IPS-20b (cell line): Measurements from ENCODE around the gene SEMA7A.
"Not testable (repeated sequence)": the region's sequence is repeated elsewhere in the genome, so short reads cannot be mapped to it uniquely, and the experiment has no call there.

Source experiments
- H3K27ac ChIP-seq: one replicate; pipeline ENCODE4 v1.5.1; 2013; ENCODE audit warnings: low read length
- H3K27me3 ChIP-seq: 2 replicates; pipeline ENCODE4 v1.6.1; 2013; ENCODE audit warnings: mild to moderate bottlenecking, low read length, inconsistent platforms; ENCODE audit not compliant: insufficient read depth
- H3K36me3 ChIP-seq: 2 replicates; pipeline ENCODE4 v1.6.1; 2013; ENCODE audit warnings: low read depth, mild to moderate bottlenecking, inconsistent platforms, low read length, moderate library complexity; ENCODE audit not compliant: insufficient read depth
- H3K4me1 ChIP-seq: 2 replicates; pipeline ENCODE4 v1.6.1; 2013; ENCODE audit warnings: mild to moderate bottlenecking, control low read depth, inconsistent platforms, low read length, moderate library complexity; ENCODE audit not compliant: insufficient read depth
- H3K4me3 ChIP-seq: 2 replicates; pipeline ENCODE4 v1.5.1; 2013; ENCODE audit warnings: mild to moderate bottlenecking, low read length, inconsistent platforms
- H3K9ac ChIP-seq: 2 replicates; pipeline ENCODE4 v1.6.1; 2013; ENCODE audit warnings: low read depth, mild to moderate bottlenecking, inconsistent platforms, low read length, moderate library complexity
- H3K9me3 ChIP-seq: 2 replicates; pipeline ENCODE4 v1.6.1; 2013; ENCODE audit warnings: mild to moderate bottlenecking, low read depth, low read length, inconsistent platforms; ENCODE audit not compliant: insufficient read depth

SEMA7A gene

GRCh38 chr15:74460871-74461846 lies 27.4 kb upstream of the SEMA7A start, which contains the start of gene UBL7:
Gene UBL7, minus strand, starts transcription at chr15:74461160. Its CDS starts 2,293 bp downstream, at chr15:74458867.
- Histone ChIP-seq H3K36me3 (peaks cover 15% of the 10 kb centered on the region), H3K9me3 (no peaks in the 10 kb centered on the region), H3K4me1 (0 out of 2 replicates have a peak, but pooled peaks cover 9% of the 10 kb centered on the region), H3K27me3 (no peaks in the 10 kb centered on the region), H3K4me3 (peak within 1 kb of the TSS; percentile 82), H3K9ac (peak within 1 kb of the TSS; percentile 86), H3K27ac (peak within 1 kb of the TSS; percentile 43)

DNA sequence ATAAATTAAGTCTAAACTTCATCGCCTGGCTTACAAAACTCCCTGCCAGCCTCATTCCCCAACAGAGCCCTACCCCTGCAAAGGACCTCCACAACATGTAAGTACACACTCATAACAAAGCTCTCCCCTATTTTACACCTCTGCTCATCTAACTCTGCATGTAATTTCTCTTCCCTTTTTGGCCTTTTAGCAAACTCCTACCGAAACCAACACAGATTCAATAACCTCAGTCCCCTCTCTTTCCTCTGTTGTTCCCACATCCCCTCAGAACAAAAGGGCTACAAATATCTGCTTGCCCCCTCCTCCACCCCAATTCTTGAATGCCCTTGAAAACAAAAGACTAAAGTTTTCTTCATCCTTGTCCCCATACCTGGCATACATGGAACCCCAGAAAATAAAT lies 26.5 kb upstream of the SEMA7A start:
- 0 out of 2 replicates have a peak, but pooled peaks cover 9% of the 10 kb centered on the region for H3K4me1 ChIP-seq
- H3K9me3 ChIP-seq: no peaks in the 10 kb centered on the region
- H3K4me3 ChIP-seq: peak overlapping the region; percentile 82
- H3K27me3 ChIP-seq: no peaks in the 10 kb centered on the region
- H3K27ac ChIP-seq: peak overlapping the region; percentile 26
- peak overlapping the region; percentile 86 for H3K9ac ChIP-seq
- H3K36me3 ChIP-seq: peaks cover 13% of the 10 kb centered on the region

- H3K9ac ChIP-seq: peak overlapping the region; percentile 86; the same call in 1 of the 2 replicates
- H3K36me3 ChIP-seq: peaks cover 17% of the 10 kb centered on the region
- not testable (repeated sequence) for H3K27me3 ChIP-seq, H3K9me3 ChIP-seq, H3K4me3 ChIP-seq, H3K27ac ChIP-seq, H3K4me1 ChIP-seq
These were observed 26.0 kb upstream of the SEMA7A start for GRCh38 chr15:74459798-74460197.

DNA sequence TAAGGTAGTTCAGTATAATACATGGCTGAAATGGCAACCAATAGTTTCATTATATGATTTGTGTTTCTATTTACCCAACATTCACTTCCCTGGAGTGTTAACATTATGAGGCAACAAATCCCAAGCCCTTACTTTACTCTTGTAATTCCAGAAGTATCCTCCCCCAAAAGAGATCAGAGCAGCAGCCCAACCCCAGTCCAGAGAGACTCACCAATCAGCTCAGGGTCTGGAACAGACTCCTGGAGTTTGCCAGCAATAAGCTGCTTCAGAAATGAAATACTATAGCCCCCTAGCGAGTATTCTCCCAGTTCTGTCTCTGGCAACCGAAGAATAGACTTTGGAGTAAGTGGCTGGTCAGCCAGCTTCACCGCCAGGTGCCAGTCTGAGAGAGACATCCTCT lies 24.7 kb upstream of the SEMA7A start:
- peaks cover 11% of the 10 kb centered on the region; the same call in 1 of the 2 replicates for H3K4me1 ChIP-seq
- no peak overlapping the region for H3K4me3 ChIP-seq
- peaks cover 19% of the 10 kb centered on the region for H3K36me3 ChIP-seq
- H3K9me3 ChIP-seq: no peaks in the 10 kb centered on the region
- no peaks in the 10 kb centered on the region for H3K27me3 ChIP-seq
- no peak overlapping the region for H3K27ac ChIP-seq
- no peak overlapping the region for H3K9ac ChIP-seq

GRCh38 chr15:74457036-74457435 lies 23.3 kb upstream of the SEMA7A start:
- not testable (repeated sequence) for H3K9me3 ChIP-seq, H3K4me3 ChIP-seq, H3K4me1 ChIP-seq, H3K9ac ChIP-seq, H3K27me3 ChIP-seq, H3K27ac ChIP-seq
- peaks cover 27% of the 10 kb centered on the region for H3K36me3 ChIP-seq

GRCh38 chr15:74454764-74455500 lies 21.2 kb upstream of the SEMA7A start:
- H3K27me3 ChIP-seq: no peaks in the 10 kb centered on the region
- H3K4me3 ChIP-seq: no peak overlapping the region
- no peaks in the 10 kb centered on the region for H3K9me3 ChIP-seq
- peaks cover 3% of the 10 kb centered on the region; the same call in 1 of the 2 replicates for H3K4me1 ChIP-seq
- no peak overlapping the region for H3K9ac ChIP-seq
- no peak overlapping the region for H3K27ac ChIP-seq
- H3K36me3 ChIP-seq: peaks cover 42% of the 10 kb centered on the region

- Histone ChIP-seq H3K9ac (no peak overlapping the region), H3K4me1 (peaks cover 3% of the 10 kb centered on the region; the same call in 1 of the 2 replicates), H3K36me3 (peaks cover 50% of the 10 kb centered on the region), H3K27me3 (no peaks in the 10 kb centered on the region), H3K9me3 (no peaks in the 10 kb centered on the region), H3K27ac (no peak overlapping the region), H3K4me3 (no peak overlapping the region)
These were observed 20.4 kb upstream of the SEMA7A start for GRCh38 chr15:74453925-74454763.

DNA sequence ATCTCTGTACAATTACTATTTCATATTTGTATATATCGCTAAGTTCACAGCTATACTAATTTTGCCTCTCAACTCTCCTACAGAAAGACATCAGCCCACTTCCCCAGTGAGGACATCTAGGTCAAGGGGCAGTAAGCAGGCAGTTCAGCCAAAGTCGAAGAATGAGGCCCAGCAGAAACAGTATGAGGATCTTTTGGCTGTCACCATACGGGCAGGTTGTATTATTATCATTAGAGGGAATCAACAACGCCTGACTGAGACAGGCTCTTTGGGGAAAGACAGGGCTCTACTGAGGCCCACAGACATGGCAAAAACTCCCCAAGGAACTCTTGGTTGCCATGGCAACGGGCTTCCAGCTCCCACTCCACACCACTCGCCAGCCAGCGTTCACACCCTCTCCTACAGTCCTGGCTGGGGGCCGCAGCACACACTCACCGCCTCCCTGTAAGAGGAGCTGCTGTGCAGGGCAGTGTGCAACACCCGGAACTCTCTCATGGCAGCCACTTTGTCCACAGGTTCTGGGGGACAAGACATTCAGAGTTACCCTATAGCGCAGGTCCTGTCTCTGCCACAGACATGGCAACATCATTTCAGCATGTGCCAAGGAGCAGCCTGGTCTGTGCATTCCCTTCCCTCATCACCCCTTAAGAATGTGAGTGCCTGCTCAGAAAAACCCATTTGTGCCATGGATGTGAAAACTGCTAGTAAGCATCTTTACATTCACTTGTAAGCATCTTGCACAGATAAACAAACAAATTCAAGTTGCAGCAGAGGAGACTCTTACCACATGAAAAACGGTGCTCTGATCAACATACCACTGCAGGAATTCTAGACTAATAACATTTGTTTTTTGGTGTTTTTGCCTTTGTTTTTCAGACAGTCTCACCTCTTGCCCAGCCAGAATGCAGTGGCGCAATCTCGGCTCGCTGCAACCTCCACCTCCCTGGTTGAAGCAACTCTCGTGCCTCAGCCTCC lies 18.4 kb upstream of the SEMA7A start:
- Histone ChIP-seq H3K27me3 (no peaks in the 10 kb centered on the region), H3K36me3 (peaks cover 68% of the 10 kb centered on the region), H3K9me3 (no peaks in the 10 kb centered on the region)

GRCh38 chr15:74451322-74451721 lies 17.6 kb upstream of the SEMA7A start:
- Histone ChIP-seq H3K27ac (no peak overlapping the region), H3K4me3 (no peak overlapping the region), H3K36me3 (peaks cover 64% of the 10 kb centered on the region), H3K4me1 (peaks cover 3% of the 10 kb centered on the region; the same call in 1 of the 2 replicates), H3K9me3 (no peaks in the 10 kb centered on the region), H3K27me3 (no peaks in the 10 kb centered on the region), H3K9ac (no peak overlapping the region)

More for the DNA sequence above, 18.4 kb upstream of the SEMA7A start:
- Histone ChIP-seq H3K4me1 (peaks cover 3% of the 10 kb centered on the region; the same call in 1 of the 2 replicates), H3K4me3 (no peak overlapping the region), H3K27ac (no peak overlapping the region), H3K9ac (no peak overlapping the region)

DNA sequence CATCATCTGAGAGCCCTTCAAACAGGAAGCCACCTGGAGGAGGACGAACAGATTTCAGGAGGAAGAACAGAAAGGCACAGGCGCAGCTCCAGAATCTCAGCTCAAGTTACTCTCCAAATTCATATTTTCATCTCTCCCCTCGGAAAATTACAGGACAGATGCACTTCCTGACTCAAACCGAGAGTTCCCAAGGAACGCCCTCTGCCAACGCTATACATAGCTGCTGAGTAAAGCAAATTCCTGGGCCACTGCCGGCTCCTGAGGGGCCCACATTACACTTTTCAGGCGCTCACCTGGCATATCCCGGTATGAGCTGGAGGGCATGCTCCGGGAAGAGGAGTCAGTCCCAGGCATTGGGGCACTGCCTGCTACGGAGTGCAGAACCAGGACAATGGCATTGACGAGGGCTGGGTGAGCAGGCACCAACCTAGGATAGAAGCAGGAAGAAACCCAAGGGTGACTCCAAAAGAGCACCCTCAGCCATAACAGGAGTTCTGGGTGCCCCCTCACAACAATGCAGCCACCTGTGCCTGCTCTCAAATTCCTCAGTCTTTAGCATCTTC lies 16.0 kb upstream of the SEMA7A start:
- H3K27ac ChIP-seq: no peak overlapping the region
- H3K27me3 ChIP-seq: no peaks in the 10 kb centered on the region
- H3K4me3 ChIP-seq: no peak overlapping the region
- H3K9me3 ChIP-seq: no peaks in the 10 kb centered on the region
- no peak overlapping the region for H3K9ac ChIP-seq
- H3K36me3 ChIP-seq: peaks cover 67% of the 10 kb centered on the region
- peaks cover 3% of the 10 kb centered on the region; the same call in 1 of the 2 replicates for H3K4me1 ChIP-seq
